ENCODE results near the gene SRI.

DNA sequence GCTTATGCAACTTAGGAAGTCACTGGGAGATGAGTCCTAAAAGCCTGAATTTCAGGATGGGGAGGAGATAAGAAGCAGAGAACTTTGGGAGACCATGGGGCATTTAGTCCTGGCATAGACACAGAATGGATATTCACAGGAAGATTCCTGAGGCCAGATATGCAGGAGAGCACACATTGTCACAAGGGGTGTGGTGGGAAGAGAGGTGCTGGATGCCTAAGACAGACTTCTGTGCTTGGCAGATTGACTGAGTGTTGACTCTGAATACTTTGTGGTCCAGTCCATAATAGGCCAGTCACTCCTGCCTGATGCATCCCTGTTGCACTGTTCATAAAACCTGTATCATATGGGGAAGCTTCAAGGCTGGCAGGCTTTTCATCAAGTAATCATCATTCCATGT, 18.5 kb downstream of the SRI start:
- TF ChIP-seq, protein P1, sequence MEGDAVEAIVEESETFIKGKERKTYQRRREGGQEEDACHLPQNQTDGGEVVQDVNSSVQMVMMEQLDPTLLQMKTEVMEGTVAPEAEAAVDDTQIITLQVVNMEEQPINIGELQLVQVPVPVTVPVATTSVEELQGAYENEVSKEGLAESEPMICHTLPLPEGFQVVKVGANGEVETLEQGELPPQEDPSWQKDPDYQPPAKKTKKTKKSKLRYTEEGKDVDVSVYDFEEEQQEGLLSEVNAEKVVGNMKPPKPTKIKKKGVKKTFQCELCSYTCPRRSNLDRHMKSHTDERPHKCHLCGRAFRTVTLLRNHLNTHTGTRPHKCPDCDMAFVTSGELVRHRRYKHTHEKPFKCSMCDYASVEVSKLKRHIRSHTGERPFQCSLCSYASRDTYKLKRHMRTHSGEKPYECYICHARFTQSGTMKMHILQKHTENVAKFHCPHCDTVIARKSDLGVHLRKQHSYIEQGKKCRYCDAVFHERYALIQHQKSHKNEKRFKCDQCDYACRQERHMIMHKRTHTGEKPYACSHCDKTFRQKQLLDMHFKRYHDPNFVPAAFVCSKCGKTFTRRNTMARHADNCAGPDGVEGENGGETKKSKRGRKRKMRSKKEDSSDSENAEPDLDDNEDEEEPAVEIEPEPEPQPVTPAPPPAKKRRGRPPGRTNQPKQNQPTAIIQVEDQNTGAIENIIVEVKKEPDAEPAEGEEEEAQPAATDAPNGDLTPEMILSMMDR (IDR thresholded peaks at IDR 0.05 in 4 of 5, conservative IDR thresholded peaks at IDR 0.05 in 1 of 5), result no peak
- TF ChIP-seq POLR2A (IDR thresholded peaks at IDR 0.05), result no peak

Measured in gastrocnemius medialis (tissue), 4 donors.